Measurements from ENCODE around the gene VGLL1. TPM values are rescaled to one million over a fixed set of nuclear protein-coding genes. Genes with fewer than 3 reads are reported as not detected.

VGLL1 gene
- total RNA-seq, 1 donor from 2014 or later, result not detected

DNA sequence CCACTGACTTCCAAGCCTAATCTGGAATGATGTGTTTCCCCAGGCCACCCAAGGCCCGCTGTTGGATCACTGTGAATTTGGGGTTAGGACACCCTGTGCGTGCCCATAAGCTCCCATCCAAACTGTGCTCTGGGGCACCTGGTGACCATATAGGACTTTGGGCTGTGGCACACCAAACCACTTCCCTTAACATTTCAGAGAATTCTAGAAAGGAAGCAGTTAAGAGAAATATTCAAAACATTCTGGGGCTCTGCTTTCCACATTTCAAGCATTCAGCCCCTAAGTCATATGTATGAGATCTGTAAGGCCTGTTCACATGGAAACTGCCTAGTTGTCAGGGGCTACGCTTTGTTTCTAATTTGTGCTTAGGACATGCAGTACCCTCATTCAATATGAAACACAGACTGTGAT, 14.4 kb downstream of the VGLL1 start:
- intact Hi-C loops (cut with DNase I), result no loop called here
- DNase-seq (ENCODE audit: low spot score), result no peak
- ATAC-seq, result no peak

DNA sequence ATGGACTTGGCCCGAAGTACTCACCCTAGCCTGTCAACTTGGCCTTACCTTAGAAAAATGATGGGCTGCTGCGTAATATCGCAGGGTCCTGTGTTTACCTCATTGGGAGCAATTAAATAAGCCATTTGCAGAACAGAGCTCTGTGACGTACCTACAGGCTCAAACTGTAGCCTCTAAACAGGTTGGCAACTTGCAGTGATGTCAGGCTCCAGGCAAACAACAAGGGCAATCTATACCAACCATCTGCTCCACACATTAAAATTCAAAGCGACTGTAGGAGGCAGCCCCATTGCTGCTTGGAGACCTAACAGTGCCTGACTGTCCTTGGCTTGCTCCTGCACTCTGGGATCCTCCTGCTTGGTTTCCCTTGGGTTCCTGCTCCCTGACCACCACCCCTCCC, 17.2 kb downstream of the VGLL1 start:
- no peak for DNase-seq (ENCODE audit: low spot score)
- intact Hi-C loops (cut with DNase I), result no loop called here

DNA sequence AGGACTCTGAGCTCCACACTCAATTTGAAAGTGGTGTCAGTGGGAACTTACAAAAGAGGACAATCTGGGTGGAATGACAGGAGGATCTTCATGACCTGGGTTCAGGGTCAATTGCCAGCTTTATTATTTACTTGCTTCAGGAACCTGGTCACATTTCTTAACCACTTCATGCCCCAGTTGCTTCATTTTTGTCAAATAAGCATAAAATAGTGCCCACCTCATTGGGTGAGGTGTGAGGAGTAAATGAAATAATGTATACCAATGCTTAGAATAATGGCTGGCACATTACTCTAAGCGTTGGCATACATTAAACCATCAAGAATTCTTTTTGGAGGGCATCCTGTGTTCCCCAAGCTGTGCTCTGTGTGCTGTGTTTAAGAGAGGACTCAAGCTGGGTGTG, 19.4 kb downstream of the VGLL1 start:
- ATAC-seq (no peak), DNase-seq (ENCODE audit: low spot score) (no peak)
- intact Hi-C loops (cut with DNase I), result no loop called here

More for the DNA sequence above, 17.2 kb downstream of the VGLL1 start:
- no peak for ATAC-seq

DNA sequence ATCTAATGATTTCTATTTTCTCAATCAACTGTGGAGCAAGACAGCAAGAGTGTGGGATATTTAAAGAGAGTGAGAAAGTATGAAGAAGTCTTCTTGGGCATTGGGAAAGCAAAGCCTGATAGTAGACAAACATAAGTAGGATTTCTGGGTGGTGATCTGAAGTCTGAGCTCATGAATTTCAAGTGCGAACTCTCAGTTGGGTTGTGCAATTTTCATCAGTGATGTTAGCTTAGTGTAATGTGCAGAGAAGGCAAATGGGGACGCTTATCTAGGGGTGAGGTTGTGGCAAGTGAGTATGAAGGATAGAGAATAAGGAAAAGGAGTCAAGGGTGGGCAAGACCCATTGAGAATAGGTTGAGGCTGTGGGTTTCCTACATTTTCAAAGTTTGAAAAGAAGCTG, 23.7 kb downstream of the VGLL1 start:
- ATAC-seq, result no peak

DNA sequence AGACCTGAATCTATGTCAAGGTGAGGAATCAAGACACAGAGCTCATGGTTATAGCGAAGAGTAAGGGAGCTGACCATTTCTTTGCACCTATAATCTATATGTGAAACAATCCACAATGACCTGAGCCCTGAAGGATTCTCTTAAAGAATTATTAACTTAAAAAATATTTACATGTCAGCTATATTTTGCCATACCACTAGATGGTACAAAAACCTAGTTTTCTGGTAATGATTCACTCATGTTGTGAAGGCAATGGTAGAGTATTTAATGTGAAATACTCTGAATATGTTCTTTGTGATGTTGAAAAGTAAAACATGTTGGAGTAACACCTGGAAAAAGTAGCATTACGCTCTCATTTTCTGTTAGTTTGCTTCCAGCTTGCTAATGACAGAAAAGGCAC, 40.0 kb downstream of the VGLL1 start:
- ATAC-seq (no peak), DNase-seq (ENCODE audit: low spot score) (no peak)
- intact Hi-C loops (cut with DNase I), result no loop called here

More for the DNA sequence above, 23.7 kb downstream of the VGLL1 start:
- no peak for DNase-seq (ENCODE audit: low spot score)
- intact Hi-C loops (cut with DNase I), result no loop called here

DNA sequence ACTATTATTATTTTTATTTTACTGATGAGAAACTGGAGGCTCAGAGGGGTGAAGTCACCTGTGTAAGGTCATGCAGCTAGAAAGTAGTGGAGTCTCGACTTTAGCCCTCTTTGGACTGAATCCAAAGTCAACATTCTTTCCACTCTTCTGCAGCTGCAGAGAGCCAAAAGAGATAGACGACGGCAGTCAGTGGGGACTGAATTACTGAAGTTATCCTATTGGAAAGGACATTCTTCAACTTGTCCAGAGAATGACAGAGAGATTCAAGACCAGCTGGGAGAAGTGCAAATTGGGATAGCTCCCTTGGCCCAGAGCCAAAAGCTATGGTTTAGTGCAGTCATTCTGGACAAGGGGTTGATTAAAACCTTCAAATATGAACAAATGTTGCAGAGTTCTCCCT, 42.5 kb downstream of the VGLL1 start:
- DNase-seq (ENCODE audit: low spot score) (no peak), ATAC-seq (no peak)
- intact Hi-C loops (cut with DNase I), result no loop called here

DNA sequence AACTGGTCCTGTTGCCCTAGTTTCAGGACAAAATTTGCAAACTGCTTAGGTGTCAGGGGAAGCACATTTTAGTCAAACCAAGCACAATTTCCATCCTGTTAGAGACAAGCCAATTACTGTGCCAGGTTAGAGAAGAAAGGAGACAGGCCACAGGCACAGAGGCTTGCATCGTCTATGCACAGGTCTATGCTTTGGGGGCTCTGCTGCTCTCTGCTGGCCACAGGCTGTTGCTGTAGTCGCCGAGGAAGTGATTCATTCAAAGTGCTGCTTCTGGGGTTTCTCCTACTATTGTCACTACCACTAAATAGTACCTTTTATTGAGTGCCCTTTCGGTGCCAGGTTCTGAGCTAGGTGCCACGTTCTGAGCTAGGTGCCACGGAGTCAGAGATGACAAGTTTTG, 45.5 kb downstream of the VGLL1 start:
- intact Hi-C loops (cut with DNase I), result no loop called here
- ATAC-seq (peak; percentile 75), DNase-seq (ENCODE audit: low spot score) (peak; percentile 59)

DNA sequence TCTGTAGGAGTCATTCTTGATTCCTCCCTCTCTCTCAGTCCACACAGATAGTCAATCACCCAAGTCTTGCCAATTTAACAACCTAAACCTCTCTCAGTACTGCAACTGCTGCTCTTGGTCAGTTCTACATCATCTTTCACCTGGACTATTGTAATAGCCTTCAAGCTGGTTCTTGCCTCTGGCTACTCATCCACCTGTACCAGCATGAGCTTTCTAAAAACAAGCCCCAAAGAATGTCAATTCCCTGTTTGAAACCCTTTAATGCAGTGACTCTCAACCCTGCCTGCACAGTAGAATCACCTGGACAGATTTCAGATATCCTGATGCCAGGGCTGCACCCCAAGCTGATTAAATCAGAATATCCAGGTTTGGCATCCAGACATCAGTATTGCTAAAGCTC, 48.3 kb downstream of the VGLL1 start:
- DNase-seq (ENCODE audit: low spot score) (no peak), ATAC-seq (no peak)
- intact Hi-C loops (cut with DNase I), result no loop called here

DNA sequence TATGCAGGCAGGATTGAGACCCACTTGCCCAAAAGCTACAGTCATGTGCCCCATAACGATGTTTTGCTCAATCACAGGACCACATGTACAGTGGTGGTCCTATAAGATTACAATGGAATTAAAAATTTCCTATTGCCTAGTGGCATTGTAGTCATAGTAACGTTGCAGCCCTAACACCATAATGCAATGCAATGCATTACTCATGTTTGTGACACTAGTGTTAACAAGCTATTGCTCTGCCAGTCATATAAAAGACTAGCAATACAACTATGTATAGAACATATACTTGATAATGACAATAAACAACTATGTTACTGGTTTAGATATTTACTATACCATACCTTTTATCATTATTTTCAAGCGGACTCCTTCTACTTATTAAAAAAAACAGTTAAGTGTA, 50.6 kb downstream of the VGLL1 start:
- no peak for DNase-seq (ENCODE audit: low spot score)
- intact Hi-C loops (cut with DNase I), result no loop called here
- no peak for ATAC-seq

DNA sequence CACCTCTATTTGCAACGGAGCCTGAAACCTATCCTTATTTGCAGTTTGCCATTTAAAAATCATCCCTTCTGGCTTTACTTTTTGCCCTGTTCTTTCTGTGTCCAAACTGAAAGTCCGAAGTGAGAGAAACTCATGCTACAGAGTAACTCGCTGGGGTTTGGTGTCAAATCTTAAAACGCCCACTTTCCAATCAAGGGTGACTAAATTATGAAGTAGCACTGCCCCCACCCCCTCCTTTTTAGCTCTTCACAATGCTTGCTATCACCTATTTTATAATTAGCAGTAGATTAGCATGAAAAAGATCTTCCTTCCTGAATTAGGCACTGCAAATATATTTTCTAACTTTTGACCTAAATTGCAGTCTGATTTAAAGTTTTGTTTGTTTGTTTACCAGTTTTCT, 52.5 kb downstream of the VGLL1 start:
- intact Hi-C loops (cut with DNase I), result no loop called here
- no peak for ATAC-seq
- no peak for DNase-seq (ENCODE audit: low spot score)

DNA sequence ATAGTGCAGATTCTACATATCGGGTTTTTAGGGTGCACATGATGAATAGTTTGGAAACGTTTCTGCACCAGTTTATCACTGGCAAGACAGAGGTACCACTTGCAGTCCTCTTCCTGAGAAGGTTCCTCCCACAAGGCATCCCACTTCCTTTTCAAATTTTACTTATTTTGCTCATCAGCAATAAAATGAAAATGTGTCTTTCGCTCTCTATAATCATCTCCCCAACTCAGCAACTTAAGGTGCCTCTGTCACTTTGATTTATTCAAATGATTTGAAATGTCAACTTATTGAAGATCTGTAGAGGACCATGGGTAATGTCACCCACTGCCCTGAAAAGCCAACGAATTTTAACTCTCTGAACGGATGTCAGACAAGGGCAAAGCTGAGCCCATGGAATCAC, 53.2 kb downstream of the VGLL1 start:
- intact Hi-C loops (cut with DNase I), result no loop called here
- DNase-seq (ENCODE audit: low spot score), result no peak
- ATAC-seq, result no peak

DNA sequence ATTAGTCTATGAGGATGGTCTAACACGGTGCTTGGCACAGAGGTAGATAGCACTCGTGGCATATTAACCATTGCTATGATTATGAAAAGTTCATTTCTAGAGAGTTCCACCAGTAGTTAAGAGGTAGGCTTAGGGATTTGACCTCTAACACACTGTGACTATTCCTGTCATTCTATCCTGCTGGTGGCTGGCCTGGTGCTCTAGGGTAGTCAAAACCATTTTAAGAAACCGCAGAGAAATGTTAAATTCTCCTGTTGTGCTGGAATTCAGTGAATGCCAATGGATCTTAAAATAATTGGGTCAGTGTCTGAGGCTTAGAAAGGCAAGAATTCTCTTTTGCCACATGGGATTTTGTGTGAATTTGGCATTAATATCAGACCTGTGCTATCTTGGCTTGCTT, 53.9 kb downstream of the VGLL1 start:
- no peak for DNase-seq (ENCODE audit: low spot score)
- ATAC-seq, result no peak
- intact Hi-C loops (cut with DNase I), result no loop called here

DNA sequence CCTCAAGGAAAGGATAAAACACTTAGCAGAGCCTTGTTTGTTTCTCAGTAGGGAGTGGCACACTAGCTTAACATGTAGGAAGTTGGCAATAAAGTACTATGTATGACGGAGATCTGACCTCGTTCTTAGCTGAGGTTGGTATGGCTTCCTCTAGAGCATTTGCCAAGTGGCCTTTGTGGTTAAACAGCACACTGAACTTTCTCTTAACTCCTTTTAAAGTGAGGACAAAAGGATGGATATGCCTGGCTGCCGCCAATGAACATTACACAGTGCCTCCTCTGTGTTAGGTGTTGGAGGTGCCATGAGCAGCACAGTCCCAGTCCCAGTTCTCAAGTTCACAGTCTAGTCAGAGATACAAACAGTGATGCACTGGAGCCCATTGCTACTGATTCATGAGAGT, 54.4 kb downstream of the VGLL1 start:
- ATAC-seq, result peak; percentile 22
- intact Hi-C loops (cut with DNase I), result no loop called here
- no peak for DNase-seq (ENCODE audit: low spot score)

DNA sequence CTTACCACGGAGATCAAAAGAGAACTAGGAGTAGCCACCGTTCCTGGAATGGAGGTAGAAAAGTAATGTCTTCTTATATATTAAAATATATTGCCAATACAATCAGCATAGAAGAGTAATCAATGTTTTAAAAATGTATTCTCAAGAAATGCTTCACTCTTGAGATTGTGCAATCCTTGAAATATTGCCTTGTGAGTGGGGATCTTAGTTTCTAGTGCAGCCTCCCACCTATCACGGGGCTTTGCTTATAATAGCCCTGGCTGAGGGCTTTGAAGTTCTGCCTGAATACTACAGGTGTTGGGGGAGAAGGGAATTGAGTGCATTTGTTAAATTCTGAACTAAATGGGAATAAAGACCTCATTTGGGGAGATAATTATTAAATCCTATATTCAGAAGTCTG, 55.5 kb downstream of the VGLL1 start:
- intact Hi-C loops (cut with DNase I), result no loop called here
- ATAC-seq, result no peak
- DNase-seq (ENCODE audit: low spot score), result no peak

DNA sequence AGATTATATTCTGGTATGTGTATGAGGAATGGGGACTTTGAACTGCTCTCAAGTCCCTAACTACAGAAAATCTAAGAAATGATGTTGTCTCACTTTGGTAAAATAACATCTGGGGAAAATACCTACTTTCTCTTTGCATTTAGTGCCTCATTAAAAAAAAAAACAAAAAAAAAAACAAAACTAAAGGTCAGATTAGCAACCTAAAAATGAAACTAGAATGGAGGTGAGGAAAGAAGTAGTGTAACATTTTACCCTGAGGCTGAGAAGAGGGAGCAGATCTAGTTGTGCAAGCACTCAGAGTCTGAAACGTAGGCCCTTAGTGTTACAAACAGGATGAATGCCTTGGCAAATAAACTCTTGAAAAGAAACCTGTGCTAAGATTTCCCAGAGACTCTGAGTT, 56.0 kb downstream of the VGLL1 start:
- intact Hi-C loops (cut with DNase I), result no loop called here
- no peak for DNase-seq (ENCODE audit: low spot score)
- ATAC-seq, result no peak

DNA sequence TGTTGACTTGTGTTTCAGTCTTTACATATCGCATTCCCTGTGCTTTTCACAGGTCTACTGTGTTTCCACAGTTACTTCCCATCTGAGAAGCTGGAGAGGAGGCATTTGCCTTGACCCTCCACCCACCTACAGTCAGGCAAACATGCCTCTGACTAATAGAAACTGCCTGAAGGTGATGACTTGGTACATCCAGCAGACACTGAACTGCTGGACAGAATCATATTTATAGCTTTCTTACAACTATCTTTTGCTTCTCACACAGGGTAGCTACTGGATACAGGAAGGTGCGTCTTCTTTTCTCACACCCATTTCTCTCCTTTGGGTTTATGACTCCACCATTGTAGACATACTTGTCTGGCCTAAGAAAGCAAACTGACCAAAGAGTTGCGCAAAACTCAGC, 58.0 kb downstream of the VGLL1 start:
- DNase-seq (ENCODE audit: low spot score) (no peak), ATAC-seq (no peak)
- intact Hi-C loops (cut with DNase I), result no loop called here

DNA sequence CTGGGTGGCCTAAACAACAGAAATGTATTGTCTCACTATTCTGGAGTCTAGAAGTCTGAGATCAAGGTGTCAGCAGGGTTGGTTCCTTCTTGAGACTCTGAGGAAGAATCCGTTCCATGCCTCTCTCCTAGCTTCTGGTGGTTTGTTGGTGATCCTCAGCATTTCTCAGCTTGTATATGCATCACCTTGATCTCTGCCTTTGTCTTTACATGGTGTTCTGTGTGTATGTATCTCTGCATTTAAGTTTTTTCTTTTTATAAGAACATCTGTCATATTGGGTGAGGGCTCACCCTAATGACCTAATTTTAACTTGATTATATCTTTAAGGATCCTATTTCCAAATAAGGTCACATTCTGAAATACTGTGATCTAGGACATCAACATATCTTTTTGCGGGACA, 65.3 kb downstream of the VGLL1 start:
- DNase-seq (ENCODE audit: low spot score), result no peak
- intact Hi-C loops (cut with DNase I), result no loop called here

DNA sequence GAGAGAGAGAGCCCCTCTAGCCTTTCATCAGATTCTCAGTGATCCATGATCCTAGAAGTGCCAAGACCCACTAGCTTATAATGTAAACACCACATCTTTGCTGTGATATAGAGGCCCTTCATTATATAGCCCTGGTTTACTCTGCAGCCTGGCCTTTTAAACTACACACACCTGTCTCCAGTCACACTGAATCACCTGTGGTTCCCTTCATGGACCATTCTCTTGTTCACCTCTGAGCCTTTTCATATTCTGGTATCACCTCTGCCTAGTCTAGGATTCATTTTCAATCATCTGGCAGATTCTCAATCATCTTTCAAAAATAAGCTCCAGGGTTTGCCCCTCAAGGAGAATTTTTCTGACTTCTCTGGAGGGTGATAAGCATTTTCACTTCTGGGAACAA, 65.9 kb downstream of the VGLL1 start:
- intact Hi-C loops (cut with DNase I), result no loop called here
- ATAC-seq, result no peak
- no peak for DNase-seq (ENCODE audit: low spot score)

More for the DNA sequence above, 65.3 kb downstream of the VGLL1 start:
- no peak for ATAC-seq

DNA sequence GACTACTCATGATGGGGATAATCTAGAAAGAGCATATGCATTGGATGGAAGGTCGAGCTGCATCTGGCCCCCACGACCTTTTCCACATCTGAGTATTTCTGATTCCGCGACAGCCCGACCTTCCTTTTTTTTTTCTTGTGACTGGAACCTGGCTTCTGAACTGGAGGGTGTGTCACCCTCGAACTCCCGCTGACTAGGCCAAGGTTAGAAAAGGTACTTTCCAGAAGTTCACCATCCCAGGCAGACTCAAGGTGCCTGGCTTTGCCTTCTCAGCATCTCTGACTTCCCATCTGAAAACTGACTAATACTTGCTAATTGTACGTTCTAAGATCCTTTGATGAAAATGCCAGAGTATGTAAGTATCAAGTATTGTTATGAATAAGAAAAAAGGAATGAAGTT, 66.6 kb downstream of the VGLL1 start:
- intact Hi-C loops (cut with DNase I), result no loop called here
- ATAC-seq (no peak), DNase-seq (ENCODE audit: low spot score) (no peak)

DNA sequence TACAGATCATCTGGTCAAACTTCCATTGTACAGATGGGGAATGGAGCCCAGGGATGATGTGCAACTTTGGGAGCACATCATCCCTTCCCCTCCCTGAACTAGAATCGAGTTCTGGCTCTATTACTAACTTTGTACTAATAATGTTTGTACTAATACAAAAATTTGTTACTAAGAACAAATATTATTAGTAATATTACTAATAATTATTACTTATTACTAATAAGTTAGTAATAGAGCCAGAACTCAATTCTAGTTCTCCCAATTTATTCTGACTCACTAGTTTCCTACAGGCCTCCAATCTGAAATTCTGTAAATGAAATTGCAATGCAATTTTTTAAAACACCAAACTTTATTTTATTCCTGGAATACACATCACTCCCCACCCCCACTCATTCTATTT, 68.0 kb downstream of the VGLL1 start:
- ATAC-seq (no peak), DNase-seq (ENCODE audit: low spot score) (no peak)
- intact Hi-C loops (cut with DNase I), result no loop called here

Data from sciatic nerve (tissue), 2 donors.